Right cardiac atrium (tissue), 5 donors: ENCODE results near the gene PIEZO2. TPM values are rescaled to one million over a fixed set of nuclear protein-coding genes. Genes with fewer than 3 reads are reported as not detected.
A peak's percentile ranks its signal among the peaks of the same experiment; 100 is the strongest.

ENCODE experiments used
- ATAC-seq, 2 donors: fragments of 200-7000 bp; cut with Tn5 transposase; one replicate each; pipeline versions ENCODE4 v1.8.0 to v1.9.1; 2020; ENCODE audit warnings: moderate library complexity in 2 of 2, mild to moderate bottlenecking in 1 of 2
- DNase-seq, 3 donors: peaks; one replicate each; pipeline ENCODE4 v3.0.0-alpha.2; 2020
- H3K27ac ChIP-seq: one replicate; pipeline ENCODE4 v1.5.1; 2013; ENCODE audit warnings: mild to moderate bottlenecking, low read length, control low read depth, moderate library complexity
- H3K27me3 ChIP-seq: one replicate; pipeline ENCODE4 v1.6.1; 2013; ENCODE audit not compliant: control insufficient read depth, insufficient read depth
- H3K4me1 ChIP-seq: one replicate; pipeline ENCODE4 v1.6.1; 2013; ENCODE audit warnings: low read length; ENCODE audit not compliant: control insufficient read depth, insufficient read depth
- H3K4me3 ChIP-seq: one replicate; pipeline ENCODE4 v1.5.1; 2013; ENCODE audit warnings: low read length, control low read depth
- H3K9me3 ChIP-seq: one replicate; pipeline ENCODE4 v1.6.1; 2013; ENCODE audit warnings: low read length; ENCODE audit not compliant: control insufficient read depth
- WGBS: extraction: QIAGEN DNeasy Blood & Tissue Kit; methylation state at CpG from one replicate; pipeline ENCODE4 v1.1.7; 2013; 5-methylcytosine and 5-hydroxymethylcytosine counted together
- intact Hi-C, 4 donors: fragments of 100-400 bp; cut with DNase I; formaldehyde crosslinking; loops; one replicate each; pipeline versions ENCODE4 v1.11.0 to v1.14.0; 2022 to 2023
- polyA plus RNA-seq: library from polyadenylated mRNA; stranded (reverse); fragments of 200-250 nt; gene quantifications from one replicate; pipeline ENCODE4 v1.2.3, GENCODE V29; 2013
- total RNA-seq, 4 donors: library from RNA; stranded (reverse); fragmentation: NEBNext Ultra II Directional; extraction: Animal tissue kit (Norgen Biotek cat#: 25700); gene quantifications; one replicate each; pipeline ENCODE4 v1.2.1, GENCODE V29; 2021
- donor health status: healthy with polysubstance abuse.
- donor health status: DM: no; HTN: yes; CAD: no.
- donor health status: DM: no; HTN: no; CAD: no.
- donor health status: DM: no; HTN: yes; CAD: no; lungs with severe emphysema.
- donor health status: DM: yes; HTN: yes; CAD: no.

Gene PIEZO2
- total and polyA plus RNA-seq, 5 donors: 0.18 to 0.93 (median 0.56) TPM

DNA sequence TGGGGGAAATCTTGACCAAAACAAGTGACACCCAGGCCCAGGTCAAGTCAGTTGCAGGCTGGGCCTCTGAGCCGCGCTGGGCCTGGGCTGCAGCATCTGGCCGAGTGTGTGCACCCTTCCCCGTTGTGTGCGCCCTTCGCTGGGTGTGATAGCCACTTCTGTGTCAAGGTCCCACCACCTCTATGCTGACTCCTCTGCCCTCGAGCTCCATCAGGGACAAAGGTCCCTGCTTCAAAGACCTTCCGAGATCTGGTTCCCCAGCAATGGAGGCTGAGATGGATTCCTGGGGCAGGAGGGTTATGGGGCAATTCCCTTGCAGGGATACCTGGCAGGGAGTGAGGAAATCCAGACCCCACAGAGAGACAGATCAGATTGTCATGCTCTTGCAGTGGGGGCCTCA lies 93.6 kb downstream of the PIEZO2 start:
- H3K4me1 ChIP-seq: no peaks in the 10 kb centered on the region
- H3K4me3 ChIP-seq: no peak overlapping the region
- H3K27me3 ChIP-seq: no peaks in the 10 kb centered on the region
- no peak for DNase-seq
- H3K27ac ChIP-seq: no peak overlapping the region
- no peak for ATAC-seq
- H3K9me3 ChIP-seq: no peaks in the 10 kb centered on the region
- intact Hi-C loops: no loop called here
- WGBS: 95% methylated on average over 8 of the region's 8 CpGs

DNA sequence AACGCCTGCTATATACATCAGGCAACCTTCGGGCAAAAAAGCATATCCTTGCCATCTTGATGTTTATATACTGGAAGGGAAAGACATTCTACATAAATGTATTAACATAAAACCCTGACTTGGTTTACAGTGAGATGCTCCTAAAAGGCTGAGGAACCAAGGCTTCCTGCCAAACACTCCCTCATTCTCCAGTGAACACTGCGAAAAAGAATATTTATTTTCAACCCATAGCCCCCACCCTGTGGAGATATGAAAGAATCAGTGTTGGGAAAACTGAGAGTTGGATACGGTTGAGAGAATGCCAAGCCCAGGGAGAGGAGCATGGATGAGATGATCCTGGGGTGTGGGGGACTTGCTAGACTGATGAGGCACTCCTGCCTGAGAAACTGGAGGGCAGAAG lies 94.9 kb downstream of the PIEZO2 start:
- no peaks in the 10 kb centered on the region for H3K27me3 ChIP-seq
- no peak overlapping the region for H3K27ac ChIP-seq
- DNase-seq (no peak), ATAC-seq (no peak)
- WGBS: 70% methylated on average over 4 of the region's 4 CpGs
- intact Hi-C loops: no loop called here
- no peaks in the 10 kb centered on the region for H3K4me1 ChIP-seq
- no peaks in the 10 kb centered on the region for H3K9me3 ChIP-seq
- no peak overlapping the region for H3K4me3 ChIP-seq

GRCh38 chr18:11053293-11053692 lies 96.1 kb downstream of the PIEZO2 start:
- WGBS: 96% methylated on average over 1 of the region's 1 CpG
- Histone ChIP-seq H3K4me3 (no peak overlapping the region), H3K9me3 (no peaks in the 10 kb centered on the region), H3K27me3 (no peaks in the 10 kb centered on the region), H3K4me1 (no peaks in the 10 kb centered on the region), H3K27ac (no peak overlapping the region)
- ATAC-seq (no peak), DNase-seq (no peak)
- intact Hi-C loops: no loop called here

GRCh38 chr18:11052800-11053199 lies 96.6 kb downstream of the PIEZO2 start:
- intact Hi-C loops: no loop called here
- no peaks in the 10 kb centered on the region for H3K9me3 ChIP-seq
- DNase-seq (no peak), ATAC-seq (no peak)
- 87% methylated on average over 3 of the region's 3 CpGs for WGBS
- H3K27ac ChIP-seq: no peak overlapping the region
- H3K4me3 ChIP-seq: no peak overlapping the region
- H3K27me3 ChIP-seq: no peaks in the 10 kb centered on the region
- H3K4me1 ChIP-seq: no peaks in the 10 kb centered on the region

DNA sequence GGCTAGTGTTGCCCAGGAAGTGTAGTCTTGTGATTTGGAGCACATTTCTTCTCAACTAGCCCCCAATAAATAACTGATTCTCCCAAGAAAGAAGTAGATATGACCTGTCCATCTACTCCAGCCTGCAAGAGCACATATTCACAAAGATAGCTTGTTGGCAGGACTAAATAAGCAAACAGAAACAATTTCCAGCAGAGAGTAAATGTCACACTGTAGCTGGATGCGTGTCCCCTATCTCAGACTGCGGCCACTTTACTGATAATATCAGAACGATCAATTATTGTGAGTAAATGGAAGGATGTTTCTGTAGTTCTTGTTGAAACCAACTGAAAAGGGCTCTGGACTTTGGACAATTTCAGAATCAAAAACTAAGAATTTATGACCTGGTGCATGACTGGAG lies 97.9 kb downstream of the PIEZO2 start:
- no peak for ATAC-seq
- Histone ChIP-seq H3K9me3 (no peaks in the 10 kb centered on the region), H3K4me1 (no peaks in the 10 kb centered on the region), H3K4me3 (no peak overlapping the region), H3K27me3 (no peaks in the 10 kb centered on the region), H3K27ac (no peak overlapping the region)
- WGBS: 75% methylated on average over 3 of the region's 3 CpGs
- no peak for DNase-seq
- intact Hi-C loops: no loop called here

DNA sequence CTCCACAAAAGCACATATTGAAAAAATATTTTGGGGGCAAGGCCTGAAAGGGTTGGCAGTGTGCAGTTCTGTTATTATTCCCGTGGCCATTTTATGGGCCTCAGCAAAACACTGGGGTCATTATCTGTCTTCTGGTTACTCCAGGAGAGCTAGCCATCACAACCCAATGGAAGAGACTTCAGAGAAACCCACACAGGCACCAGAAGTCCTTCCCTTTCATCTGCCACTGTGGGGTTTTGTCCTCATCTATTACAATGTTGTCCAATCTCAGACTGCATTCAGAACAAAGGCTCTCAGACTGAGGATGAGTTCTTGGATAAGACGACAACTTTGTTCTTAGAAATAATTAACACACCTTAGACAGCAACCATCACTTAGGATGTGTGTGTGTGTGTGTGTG lies 98.4 kb downstream of the PIEZO2 start:
- no peak for DNase-seq
- ATAC-seq: no peak
- WGBS: 89% methylated on average over 2 of the region's 2 CpGs
- no peak overlapping the region for H3K27ac ChIP-seq
- no peak overlapping the region for H3K4me3 ChIP-seq
- H3K4me1 ChIP-seq: no peaks in the 10 kb centered on the region
- no peaks in the 10 kb centered on the region for H3K27me3 ChIP-seq
- intact Hi-C loops: no loop called here
- H3K9me3 ChIP-seq: no peaks in the 10 kb centered on the region

GRCh38 chr18:11047817-11048216 lies 101.6 kb downstream of the PIEZO2 start:
- no peak for ATAC-seq
- intact Hi-C loops: no loop called here
- H3K27ac ChIP-seq: no peak overlapping the region
- no peak for DNase-seq
- no peaks in the 10 kb centered on the region for H3K9me3 ChIP-seq
- 78% methylated on average over 5 of the region's 5 CpGs for WGBS
- no peaks in the 10 kb centered on the region for H3K27me3 ChIP-seq
- no peaks in the 10 kb centered on the region for H3K4me1 ChIP-seq
- H3K4me3 ChIP-seq: no peak overlapping the region

DNA sequence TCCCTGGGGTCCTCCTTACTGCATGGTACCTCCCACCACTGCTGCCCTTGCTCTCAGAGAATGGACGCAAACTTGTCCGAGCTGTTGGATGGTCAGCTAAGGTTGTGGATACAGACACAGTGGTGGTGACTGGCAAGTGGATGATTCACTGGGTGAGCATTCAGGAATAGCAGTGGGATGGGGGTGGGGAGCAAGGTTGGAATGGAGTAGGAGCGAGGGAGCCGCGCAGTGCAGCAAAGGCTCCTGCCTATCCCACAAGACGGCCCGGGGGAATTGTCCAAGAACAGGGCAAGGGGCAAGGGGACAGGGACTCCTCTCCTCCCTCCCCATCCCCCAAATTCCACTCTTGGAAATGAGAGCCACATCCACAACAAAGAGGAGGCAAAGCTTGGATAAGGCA lies 102.2 kb downstream of the PIEZO2 start:
- intact Hi-C loops: no loop called here
- no peak overlapping the region for H3K4me3 ChIP-seq
- H3K4me1 ChIP-seq: no peaks in the 10 kb centered on the region
- WGBS: 90% methylated on average over 7 of the region's 7 CpGs
- H3K27ac ChIP-seq: no peak overlapping the region
- DNase-seq (no peak), ATAC-seq (no peak)
- H3K27me3 ChIP-seq: no peaks in the 10 kb centered on the region
- H3K9me3 ChIP-seq: no peaks in the 10 kb centered on the region

- no peak overlapping the region for H3K4me3 ChIP-seq
- intact Hi-C loops: no loop called here
- ATAC-seq (no peak), DNase-seq (no peak)
- H3K9me3 ChIP-seq: no peaks in the 10 kb centered on the region
- WGBS: 78% methylated on average over 2 of the region's 2 CpGs
- H3K4me1 ChIP-seq: no peaks in the 10 kb centered on the region
- no peaks in the 10 kb centered on the region for H3K27me3 ChIP-seq
- H3K27ac ChIP-seq: no peak overlapping the region
These were observed 103.2 kb downstream of the PIEZO2 start for GRCh38 chr18:11046140-11046539.

GRCh38 chr18:11043694-11044093 lies 105.7 kb downstream of the PIEZO2 start:
- no peaks in the 10 kb centered on the region for H3K27me3 ChIP-seq
- H3K4me3 ChIP-seq: no peak overlapping the region
- DNase-seq (no peak), ATAC-seq (no peak)
- no peaks in the 10 kb centered on the region for H3K4me1 ChIP-seq
- intact Hi-C loops: loop anchor here in 1 of 4 donors (5.0 kb wide), 1 partner anchor 191 kb away; no protein-coding TSS in a partner anchor
- no peaks in the 10 kb centered on the region for H3K9me3 ChIP-seq
- no peak overlapping the region for H3K27ac ChIP-seq
- 92% methylated on average over 7 of the region's 7 CpGs for WGBS

DNA sequence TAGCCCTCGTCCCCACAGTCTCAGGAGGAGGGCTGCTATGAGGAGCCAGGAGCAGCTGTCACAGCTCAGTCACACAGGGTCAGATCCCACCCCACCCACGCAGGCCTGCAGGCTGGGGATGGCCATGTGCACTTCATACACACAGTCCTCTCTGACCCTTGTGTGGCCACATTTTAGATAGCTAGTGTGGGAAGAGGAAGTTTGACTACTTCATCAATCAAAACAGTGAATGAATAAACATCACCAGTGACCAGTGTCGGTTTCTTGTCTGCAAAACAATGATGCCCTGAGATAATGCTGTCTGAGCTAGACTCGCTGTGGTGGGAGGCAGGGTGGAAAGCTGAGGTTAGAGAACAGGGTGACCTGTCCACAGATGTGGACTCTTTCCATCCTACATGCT lies 107.1 kb downstream of the PIEZO2 start:
- Histone ChIP-seq H3K27me3 (no peaks in the 10 kb centered on the region), H3K4me1 (no peaks in the 10 kb centered on the region), H3K9me3 (no peaks in the 10 kb centered on the region), H3K4me3 (no peak overlapping the region), H3K27ac (no peak overlapping the region)
- no peak for DNase-seq
- intact Hi-C loops: loop anchor here in 1 of 4 donors (5.0 kb wide), 1 partner anchor 190 kb away; no protein-coding TSS in a partner anchor
- ATAC-seq: peak in 1 of 2 donors; percentile 64
- 38% methylated on average over 4 of the region's 4 CpGs for WGBS
